SJSA1 (cell line): ENCODE measurements around the gene ZNF112. TPM values are rescaled to one million over a fixed set of nuclear protein-coding genes. Genes with fewer than 3 reads are reported as not detected.
"Not testable (repeated sequence)": the region's sequence is repeated elsewhere in the genome, so short reads cannot be mapped to it uniquely, and the experiment has no call there.

Experiments used
- DNase-seq, 2 experiments: peaks; one replicate each; pipeline ENCODE4 v3.0.0-alpha.2; 2015 to 2020; ENCODE audit warnings: low spot score in 2 of 2, low read depth in 1 of 2
- H3K27ac ChIP-seq: fragments of 250-450 bp; sonication (Bioruptor Pico); 2 replicates; pipeline ENCODE4 v1.5.1; 2020; ENCODE audit warnings: mild to moderate bottlenecking, moderate library complexity
- H3K27me3 ChIP-seq: fragments of 250-450 bp; sonication (Bioruptor Pico); replicated peaks from 2 replicates; pipeline ENCODE4 v1.5.1; 2020; ENCODE audit warnings: mild to moderate bottlenecking, moderate library complexity
- H3K36me3 ChIP-seq: fragments of 250-450 bp; sonication (Bioruptor Pico); 2 replicates; pipeline ENCODE4 v1.5.1; 2020; ENCODE audit warnings: mild to moderate bottlenecking
- H3K4me1 ChIP-seq: fragments of 250-450 bp; sonication (Bioruptor Pico); replicated peaks from 2 replicates; pipeline ENCODE4 v1.6.1; 2021; ENCODE audit warnings: mild to moderate bottlenecking
- H3K4me3 ChIP-seq: fragments of 250-450 bp; sonication (Bioruptor Pico); 2 replicates; pipeline ENCODE4 v1.5.1; 2020; ENCODE audit warnings: mild to moderate bottlenecking
- H3K9me3 ChIP-seq: fragments of 250-450 bp; sonication (Bioruptor Pico); replicated peaks from 2 replicates; pipeline ENCODE4 v1.5.1; 2020; ENCODE audit warnings: mild to moderate bottlenecking
- total RNA-seq: library from RNA; depleted of rRNA; stranded (reverse); fragments of >200 nt; shearing (Covaris generic); gene quantifications from 2 replicates; pipeline ENCODE4 v1.2.3, GENCODE V29; 2014; rRNA removed

ZNF112 gene
- 4.7 and 7.1 TPM in 2 replicates for total RNA-seq

DNA sequence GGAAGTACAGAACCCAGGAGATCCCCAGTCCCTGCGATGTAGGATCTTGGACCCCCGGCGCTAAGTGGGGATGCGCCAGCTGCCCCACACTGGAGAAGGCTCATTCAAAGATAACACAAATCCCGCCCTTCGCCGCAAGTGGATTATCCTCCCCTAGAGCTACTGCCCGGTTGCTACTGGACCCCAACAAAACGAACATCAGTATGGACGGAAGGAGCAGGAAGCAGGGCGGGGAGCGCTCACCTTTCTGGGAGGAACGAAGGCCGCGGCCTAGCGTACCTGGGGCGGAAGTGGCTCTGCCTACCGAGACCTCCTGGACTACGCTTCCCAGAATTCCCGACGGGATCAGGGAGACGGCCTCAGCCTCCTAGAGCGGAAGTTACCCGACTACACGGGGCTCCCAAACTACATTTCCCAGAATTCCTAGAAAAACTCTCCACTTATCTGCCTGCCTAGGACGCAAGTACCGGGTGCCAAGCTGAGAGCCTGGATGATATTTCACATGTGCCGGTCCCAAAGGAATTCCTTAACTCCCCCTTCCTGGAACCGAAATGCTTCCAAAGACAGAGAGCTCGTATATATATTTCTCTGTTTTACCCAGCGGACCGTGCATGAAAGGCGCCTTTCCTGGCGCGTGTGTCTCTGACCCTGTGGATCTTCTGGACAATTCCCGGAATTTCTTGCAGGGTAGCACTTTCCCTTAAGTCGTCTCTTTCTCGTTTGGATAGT, at the start of gene ZNF112:
ZNF112 (minus strand) TSS at position 298 of the 729 bp plus-strand sequence. CDS start 16,141 bp downstream, outside the sequence.
- Histone ChIP-seq H3K27me3 (no peaks in the 10 kb centered on the region), H3K4me1 (no peaks in the 10 kb centered on the region), H3K27ac (no peak within 1 kb of the TSS), H3K4me3 (peak within 1 kb of the TSS; percentile 54), H3K36me3 (no peaks in the 10 kb centered on the region; the same call in 1 of the 2 replicates), H3K9me3 (no peaks in the 10 kb centered on the region)
- peak; percentile 82 to 90 for DNase-seq

DNA sequence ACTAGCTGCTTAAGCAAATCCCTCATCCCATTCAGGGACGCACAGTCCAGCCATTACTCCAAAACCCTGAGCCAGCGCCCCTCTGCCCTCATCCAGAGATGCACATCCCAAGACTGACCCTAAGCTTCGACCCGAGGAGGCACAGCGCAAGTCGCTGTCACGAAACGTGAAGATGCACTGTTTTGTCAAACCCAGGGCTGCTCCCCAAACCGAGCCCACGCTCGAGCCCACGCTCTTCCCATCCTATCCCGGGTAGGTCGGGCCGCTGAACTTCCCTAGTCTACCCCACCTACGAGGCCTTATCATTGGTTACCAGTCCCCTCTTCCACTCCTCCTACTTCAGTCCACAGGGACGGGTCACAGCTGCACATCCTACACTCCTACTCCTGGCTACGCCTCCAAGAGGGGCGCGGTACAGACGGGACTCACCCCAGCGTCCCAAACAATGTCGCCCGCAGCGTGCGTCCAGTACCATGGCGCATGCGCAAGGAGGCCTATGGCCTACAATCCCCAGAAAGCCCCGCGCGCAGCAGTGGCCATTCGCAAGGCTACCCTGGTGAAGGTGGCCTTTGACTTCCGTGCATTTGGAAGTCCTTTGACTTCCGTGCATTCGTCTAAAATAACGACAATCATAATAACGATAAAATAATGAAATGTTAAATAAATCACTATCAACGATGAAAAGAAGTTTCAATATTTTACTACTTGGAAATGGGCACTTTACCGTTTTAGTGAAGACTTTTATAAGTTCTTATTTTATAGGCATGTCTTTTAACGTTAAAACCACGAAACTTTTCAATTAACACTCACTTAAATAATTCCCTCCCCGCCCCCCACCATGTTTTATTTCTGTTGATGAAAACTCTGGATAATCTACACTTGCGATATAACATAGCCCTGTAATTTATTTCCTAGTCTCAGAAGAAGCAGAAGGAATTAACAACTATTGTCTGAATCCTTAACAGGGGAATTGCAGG, 44.9 kb upstream of the ZNF112 start, which contains the start of gene ZNF285:
ZNF285 (minus strand) TSS at position 470 of the 977 bp plus-strand sequence. CDS start 4,395 bp downstream, outside the sequence.
- peak; percentile 86 to 94 for DNase-seq
- no peaks in the 10 kb centered on the region for H3K27me3 ChIP-seq
- peaks cover 2% of the 10 kb centered on the region; the same call in 1 of the 2 replicates for H3K9me3 ChIP-seq
- H3K4me1 ChIP-seq: no peaks in the 10 kb centered on the region
- no peaks in the 10 kb centered on the region for H3K36me3 ChIP-seq
- peak within 1 kb of the TSS; percentile 46 for H3K4me3 ChIP-seq
- H3K27ac ChIP-seq: no peak within 1 kb of the TSS

DNA sequence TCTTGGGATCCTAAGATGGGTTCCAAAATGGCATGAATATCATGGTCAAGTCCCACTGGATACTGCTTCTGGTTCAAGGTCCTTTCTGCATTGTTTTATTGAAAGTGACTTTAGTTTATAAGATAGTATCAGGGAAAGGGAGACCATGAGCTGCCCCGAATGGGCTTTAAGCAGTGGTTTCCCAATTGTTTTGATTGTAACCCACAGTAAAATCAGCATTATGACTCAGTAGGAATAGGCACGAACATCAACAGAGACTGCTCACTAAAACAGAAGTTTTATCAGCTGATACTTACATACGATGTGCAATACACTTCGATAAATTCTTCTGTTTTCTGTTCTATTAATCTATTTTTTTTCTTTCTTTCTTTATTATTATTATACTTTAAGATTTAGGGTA, 32.8 kb upstream of the ZNF112 start:
- H3K36me3 ChIP-seq, DNase-seq, H3K4me3 ChIP-seq, H3K9me3 ChIP-seq, H3K4me1 ChIP-seq, H3K27ac ChIP-seq: not testable (repeated sequence)
- peaks cover 22% of the 10 kb centered on the region for H3K27me3 ChIP-seq

DNA sequence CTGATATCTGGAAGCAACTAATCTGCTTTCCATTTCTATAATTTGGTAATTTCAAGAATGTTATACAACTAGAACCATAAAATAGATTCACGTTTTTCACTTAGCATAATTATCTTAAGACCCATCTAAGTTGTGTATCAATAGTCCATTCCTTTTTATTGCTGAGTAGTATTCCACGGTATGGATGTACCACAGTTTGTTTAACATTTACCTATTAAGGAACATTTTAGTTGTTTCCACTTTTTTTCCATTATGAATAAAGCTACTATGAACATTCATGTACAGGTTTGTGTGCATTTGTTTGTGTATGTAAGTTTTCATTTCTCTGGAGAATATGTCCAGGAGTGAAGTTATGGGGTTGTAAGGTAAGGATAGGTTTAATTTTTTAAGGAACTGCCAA, 18.3 kb upstream of the ZNF112 start:
- Histone ChIP-seq H3K4me3 (no peak overlapping the region), H3K27ac (no peak overlapping the region), H3K36me3 (no peaks in the 10 kb centered on the region), H3K4me1 (no peaks in the 10 kb centered on the region), H3K27me3 (no peaks in the 10 kb centered on the region), H3K9me3 (no peaks in the 10 kb centered on the region)
- no peak for DNase-seq

DNA sequence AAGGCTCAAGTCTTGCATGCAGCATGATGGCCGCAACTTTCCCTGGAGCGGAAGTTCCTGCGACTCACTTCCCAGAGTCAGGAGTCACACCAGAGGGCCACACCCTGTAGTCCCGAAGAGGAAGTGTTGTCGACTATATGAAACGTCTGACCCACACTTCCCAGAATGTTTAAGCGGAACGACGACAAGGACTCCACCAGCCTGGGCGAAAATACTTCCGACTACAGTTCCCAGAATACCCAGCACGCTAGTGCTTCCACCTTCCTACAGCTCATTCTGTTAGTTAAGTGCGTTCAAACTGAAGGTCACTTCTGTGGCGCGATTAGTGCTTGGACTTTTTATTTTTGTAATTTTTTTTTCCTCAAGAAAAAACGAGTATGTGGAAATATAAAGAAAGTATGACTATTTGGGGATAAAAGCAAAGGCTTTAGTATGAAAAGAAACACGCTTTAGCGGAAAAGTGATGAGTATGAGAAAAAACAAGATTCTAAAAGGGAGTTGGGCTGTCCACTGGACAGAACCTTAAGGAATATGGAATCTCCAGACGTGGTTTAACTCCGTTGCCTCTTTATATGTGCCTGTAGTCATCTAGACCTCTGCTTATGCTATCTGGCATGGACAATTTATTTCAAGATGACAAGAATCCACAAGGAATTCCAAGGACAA, 15.5 kb upstream of the ZNF112 start:
- DNase-seq: no peak
- Histone ChIP-seq H3K27me3 (no peaks in the 10 kb centered on the region), H3K9me3 (no peaks in the 10 kb centered on the region), H3K36me3 (no peaks in the 10 kb centered on the region), H3K27ac (no peak overlapping the region), H3K4me3 (no peak overlapping the region), H3K4me1 (no peaks in the 10 kb centered on the region)

DNA sequence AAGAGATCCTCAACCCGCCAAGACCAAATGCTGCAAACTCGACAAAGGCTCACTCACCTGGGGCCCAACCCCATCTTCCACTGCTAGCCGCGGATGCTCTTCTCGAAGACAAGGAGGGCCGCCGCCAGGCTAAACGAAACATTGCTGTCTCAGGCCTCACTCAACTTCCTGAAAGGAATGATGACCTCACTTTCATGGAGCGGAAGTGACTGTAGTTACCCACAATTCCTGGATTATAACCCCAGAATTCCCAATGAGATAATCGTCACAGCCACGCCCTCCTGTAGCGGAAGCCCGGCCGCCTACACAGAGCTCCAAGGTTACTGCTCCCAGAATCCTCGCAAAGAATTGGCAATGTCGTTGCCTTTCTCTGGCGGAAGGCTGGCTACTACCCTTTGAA, 10.5 kb upstream of the ZNF112 start:
- no peak for DNase-seq
- Histone ChIP-seq H3K9me3 (no peaks in the 10 kb centered on the region), H3K4me1 (no peaks in the 10 kb centered on the region), H3K36me3 (no peaks in the 10 kb centered on the region), H3K27ac (no peak overlapping the region), H3K27me3 (no peaks in the 10 kb centered on the region), H3K4me3 (no peak overlapping the region)

DNA sequence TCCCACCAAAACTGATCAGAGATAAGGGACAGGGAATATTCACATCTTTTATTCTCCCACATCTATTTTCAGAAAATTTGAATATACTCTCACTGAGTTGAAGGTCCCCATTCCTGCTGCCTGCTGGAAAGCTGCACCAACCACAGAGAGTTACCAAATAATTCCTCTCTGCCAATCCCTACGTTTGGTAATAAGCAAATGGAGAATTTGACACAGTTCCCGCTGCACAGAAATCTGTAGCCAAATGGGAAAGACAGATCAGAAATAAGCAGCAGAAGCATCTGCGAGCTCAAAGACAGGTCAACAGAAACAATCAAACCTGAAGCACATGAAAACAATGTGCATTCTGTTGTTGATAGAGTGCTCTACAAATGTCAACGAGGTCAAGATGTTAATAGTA, 9.9 kb downstream of the ZNF112 start:
- Histone ChIP-seq H3K4me3 (no peak overlapping the region), H3K27me3 (no peaks in the 10 kb centered on the region), H3K27ac (no peak overlapping the region), H3K9me3 (peaks cover 3% of the 10 kb centered on the region; the same call in 1 of the 2 replicates), H3K4me1 (no peaks in the 10 kb centered on the region), H3K36me3 (peaks cover 6% of the 10 kb centered on the region)
- no peak for DNase-seq

DNA sequence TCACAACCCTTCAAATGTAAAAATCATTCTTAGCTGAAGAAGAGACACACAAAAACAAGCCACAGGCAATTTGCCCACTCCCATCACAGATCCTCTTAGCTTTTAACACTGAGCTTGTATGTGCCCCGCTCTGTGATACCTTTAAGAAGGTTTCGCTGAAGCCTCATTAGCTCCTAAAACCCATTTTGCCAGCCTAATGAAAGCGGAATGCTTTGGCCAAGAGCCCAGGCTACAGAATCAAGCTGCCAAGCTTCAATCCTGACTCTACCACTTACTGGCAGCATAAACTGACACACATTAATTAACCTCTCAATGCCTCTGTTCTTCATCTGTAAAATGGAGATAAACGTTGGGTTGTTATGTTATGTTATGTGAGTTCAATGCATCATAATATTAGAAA, 10.5 kb downstream of the ZNF112 start:
- Histone ChIP-seq H3K9me3 (peaks cover 3% of the 10 kb centered on the region; the same call in 1 of the 2 replicates), H3K4me1 (no peaks in the 10 kb centered on the region), H3K36me3 (peaks cover 7% of the 10 kb centered on the region), H3K27me3 (no peaks in the 10 kb centered on the region), H3K27ac (no peak overlapping the region), H3K4me3 (no peak overlapping the region)
- no peak for DNase-seq

DNA sequence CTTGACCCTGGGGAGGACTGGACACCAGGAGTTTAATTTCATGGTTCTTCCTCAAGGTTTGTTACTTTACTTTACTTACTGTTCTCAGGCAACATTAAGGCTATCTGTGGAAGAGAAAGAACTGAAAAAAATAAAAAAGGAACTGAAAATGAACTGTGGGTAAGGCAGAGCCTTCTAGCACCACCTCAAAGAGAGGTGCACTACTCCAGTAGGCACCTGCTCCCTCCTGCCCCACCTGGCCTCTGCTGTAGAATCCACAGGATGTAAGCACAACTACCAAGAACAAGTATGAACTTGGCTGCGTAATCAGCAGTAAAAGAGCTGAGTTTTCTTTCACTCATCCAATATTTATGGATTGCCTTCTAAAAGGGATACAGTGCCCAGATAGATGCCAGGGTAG, 12.2 kb downstream of the ZNF112 start:
- Histone ChIP-seq H3K36me3 (peaks cover 17% of the 10 kb centered on the region), H3K9me3 (0 out of 2 replicates have a peak, but pooled peaks cover 5% of the 10 kb centered on the region), H3K27ac (no peak overlapping the region)

DNA sequence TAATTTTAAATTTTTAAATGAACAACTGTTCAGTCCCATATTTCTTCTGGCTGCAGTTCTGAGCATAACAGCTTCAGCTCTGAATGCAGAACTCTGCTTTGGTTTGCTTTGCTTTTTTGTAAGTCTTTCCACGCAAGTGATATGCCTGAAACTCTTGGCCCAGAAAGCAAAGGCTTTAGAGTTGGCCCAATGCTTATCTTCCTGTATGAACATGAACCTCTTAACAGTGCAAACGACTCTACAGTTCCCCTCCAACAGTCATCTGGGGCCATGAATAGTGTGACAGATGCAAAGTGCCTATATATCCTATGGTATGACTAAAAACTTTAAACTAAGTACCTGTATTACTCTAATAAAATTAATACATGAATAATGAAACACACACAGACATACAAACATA, 14.7 kb downstream of the ZNF112 start:
- no peak overlapping the region for H3K4me3 ChIP-seq
- H3K27ac ChIP-seq: no peak overlapping the region
- H3K27me3 ChIP-seq: no peaks in the 10 kb centered on the region
- peaks cover 31% of the 10 kb centered on the region for H3K36me3 ChIP-seq
- H3K4me1 ChIP-seq: no peaks in the 10 kb centered on the region
- H3K9me3 ChIP-seq: 0 out of 2 replicates have a peak, but pooled peaks cover 5% of the 10 kb centered on the region
- no peak for DNase-seq

More for the DNA sequence above, 12.2 kb downstream of the ZNF112 start:
- DNase-seq: no peak
- no peak overlapping the region for H3K4me3 ChIP-seq
- H3K4me1 ChIP-seq: no peaks in the 10 kb centered on the region
- H3K27me3 ChIP-seq: no peaks in the 10 kb centered on the region

DNA sequence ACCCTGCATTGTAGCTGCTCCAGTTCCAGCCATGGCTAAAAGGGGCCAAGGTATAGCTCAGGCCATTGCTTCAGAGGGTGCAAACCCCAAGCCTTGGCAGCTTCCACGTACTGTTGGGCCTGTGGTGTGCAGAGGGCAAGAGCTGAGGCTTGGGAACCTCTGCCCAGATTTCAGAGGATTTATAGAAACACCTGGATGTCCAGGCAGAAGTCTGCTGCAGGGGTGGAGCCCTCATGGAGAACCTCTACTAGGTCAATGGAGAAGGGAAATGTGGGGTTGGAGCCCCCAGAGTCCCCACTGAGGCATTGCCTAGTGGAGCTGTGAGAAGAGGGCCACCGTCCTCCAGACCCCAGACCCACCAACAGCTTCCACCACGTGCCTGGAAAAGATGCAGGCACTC, 21.8 kb downstream of the ZNF112 start:
- DNase-seq, H3K27me3 ChIP-seq: not testable (repeated sequence)

DNA sequence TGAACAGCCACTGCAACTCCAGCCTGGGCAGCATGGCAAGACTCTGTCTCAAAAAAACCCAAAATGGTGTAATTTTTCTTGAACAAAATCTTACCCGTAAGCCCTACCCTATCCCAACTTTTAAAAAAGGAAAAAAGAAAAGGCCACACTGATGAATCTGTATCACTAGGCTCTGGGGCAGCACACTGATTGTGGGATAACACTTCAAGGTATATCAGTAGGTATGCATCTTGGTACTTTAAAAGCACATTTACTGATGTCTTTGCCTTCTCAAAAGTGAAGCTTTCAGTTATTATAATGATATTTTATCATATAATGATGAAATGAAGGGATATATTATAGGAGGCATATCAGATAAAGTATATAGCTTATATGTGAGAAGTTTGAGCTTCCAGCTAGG, 24.3 kb downstream of the ZNF112 start:
- DNase-seq: no peak
- Histone ChIP-seq H3K4me3 (no peak overlapping the region), H3K9me3 (peaks cover 29% of the 10 kb centered on the region), H3K27me3 (no peaks in the 10 kb centered on the region), H3K27ac (no peak overlapping the region), H3K4me1 (no peaks in the 10 kb centered on the region), H3K36me3 (peaks cover 92% of the 10 kb centered on the region)

More for the DNA sequence above, 21.8 kb downstream of the ZNF112 start:
- not testable (repeated sequence) for H3K4me1 ChIP-seq, H3K27ac ChIP-seq, H3K4me3 ChIP-seq
- Histone ChIP-seq H3K9me3 (peaks cover 32% of the 10 kb centered on the region), H3K36me3 (peaks cover 88% of the 10 kb centered on the region)

DNA sequence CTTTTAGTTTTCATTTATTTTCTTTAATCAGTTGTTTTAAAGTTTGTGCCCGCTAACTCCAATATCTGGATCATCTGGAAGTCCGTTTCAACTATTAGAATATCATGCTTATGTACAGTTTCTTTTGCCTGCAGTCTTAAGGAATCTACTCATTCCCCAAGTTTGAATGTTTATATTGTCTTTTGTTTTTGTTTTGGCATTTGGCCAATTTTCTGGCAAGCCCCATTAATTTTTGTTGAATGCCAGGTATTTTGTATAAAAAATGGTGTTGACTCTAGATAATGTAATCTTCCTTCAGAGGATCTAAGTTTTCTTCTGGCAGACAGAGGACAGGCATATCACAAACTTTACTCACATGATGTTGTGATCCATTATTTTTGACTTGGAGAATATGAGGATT, 40.6 kb downstream of the ZNF112 start:
- Histone ChIP-seq H3K4me3 (no peak overlapping the region), H3K9me3 (peaks cover 6% of the 10 kb centered on the region; the same call in 1 of the 2 replicates), H3K27me3 (no peaks in the 10 kb centered on the region), H3K36me3 (no peaks in the 10 kb centered on the region), H3K27ac (no peak overlapping the region), H3K4me1 (no peaks in the 10 kb centered on the region)
- no peak for DNase-seq
